Stimulated activated CD8-positive, alpha-beta memory T cell treated with anti-CD3 and anti-CD28 coated beads, Interleukin-12 subunit alpha, Interleukin-12 subunit beta, amount 100 ng/mL, for 24 hours (primary cell): ENCODE measurements around the gene AWAT2.

Experiments used
- DNase-seq: peaks from one replicate; pipeline ENCODE4 v3.0.0-alpha.2; 2020; ENCODE audit errors: extremely low read depth

The AWAT2 gene

DNA sequence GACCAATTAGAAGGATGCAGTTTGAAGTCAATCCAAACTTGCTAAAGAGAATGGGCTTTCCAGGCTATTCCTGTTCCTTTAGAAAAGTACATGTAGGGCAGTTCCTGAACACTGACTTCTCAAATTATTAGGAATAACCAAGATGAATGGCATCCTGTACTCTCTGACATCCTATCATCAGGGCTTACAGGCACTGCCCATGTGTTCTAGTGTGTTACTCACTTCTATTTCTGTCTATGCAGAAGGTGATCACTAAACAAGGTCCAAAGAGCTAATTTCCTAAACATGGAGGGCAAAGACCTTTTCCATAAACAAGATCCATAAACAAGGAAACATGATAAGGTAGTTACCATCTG, 53.6 kb downstream of the AWAT2 start:
- no peak for DNase-seq

DNA sequence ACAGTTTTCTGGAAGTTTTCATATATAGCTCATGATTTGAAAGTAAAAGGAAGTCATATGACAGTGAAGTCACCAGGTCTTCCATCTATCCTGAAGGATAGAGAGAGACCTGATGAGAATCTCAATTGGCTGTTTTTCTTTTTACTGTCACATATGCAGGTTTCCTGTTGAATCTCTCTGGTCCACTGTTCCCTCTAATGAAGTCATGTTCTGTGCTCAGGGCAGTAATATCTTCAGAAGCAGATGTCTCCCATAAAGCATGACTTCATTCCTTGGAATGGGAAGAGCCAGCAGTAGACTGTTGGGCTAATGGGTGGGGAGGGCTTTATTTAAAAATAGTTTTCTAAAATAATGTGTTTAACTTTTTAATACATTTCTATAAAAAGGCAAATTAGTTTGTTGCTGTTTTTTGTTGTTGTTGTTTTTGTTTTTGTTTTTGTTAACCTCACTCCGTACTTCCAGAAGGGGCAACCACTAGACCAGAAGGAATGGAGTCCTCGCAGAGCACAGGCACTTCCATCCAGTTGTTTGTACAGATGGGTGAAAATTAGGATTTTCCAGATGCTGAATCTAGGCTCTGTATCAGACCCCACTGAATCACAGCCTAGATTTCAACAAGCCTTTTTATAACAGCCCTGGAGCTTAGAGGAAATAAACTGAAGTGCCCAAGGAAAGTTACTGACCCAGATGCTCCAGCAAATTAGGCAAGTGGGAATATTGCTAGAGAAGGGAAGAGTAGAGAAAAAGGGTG, 54.2 kb downstream of the AWAT2 start:
- DNase-seq: no peak

DNA sequence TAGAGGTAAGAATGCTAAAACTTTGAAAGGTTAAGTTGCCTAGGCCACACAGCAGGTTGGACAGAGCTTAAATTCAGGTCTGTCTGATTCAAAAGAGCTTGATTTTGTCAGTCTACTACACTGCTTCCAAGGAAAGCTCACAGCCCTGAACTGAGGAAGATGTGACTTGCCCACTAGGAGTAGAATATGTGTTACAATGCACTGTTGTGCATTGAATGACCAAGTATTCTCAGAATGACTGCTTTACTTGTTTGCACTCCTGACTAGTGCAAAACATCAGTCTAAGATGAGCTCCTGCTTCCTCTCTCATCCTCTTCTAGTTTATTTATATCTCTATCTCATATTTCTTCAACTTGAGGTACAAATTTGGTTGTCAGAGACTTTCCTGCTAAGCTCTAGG, 56.2 kb downstream of the AWAT2 start:
- no peak for DNase-seq

DNA sequence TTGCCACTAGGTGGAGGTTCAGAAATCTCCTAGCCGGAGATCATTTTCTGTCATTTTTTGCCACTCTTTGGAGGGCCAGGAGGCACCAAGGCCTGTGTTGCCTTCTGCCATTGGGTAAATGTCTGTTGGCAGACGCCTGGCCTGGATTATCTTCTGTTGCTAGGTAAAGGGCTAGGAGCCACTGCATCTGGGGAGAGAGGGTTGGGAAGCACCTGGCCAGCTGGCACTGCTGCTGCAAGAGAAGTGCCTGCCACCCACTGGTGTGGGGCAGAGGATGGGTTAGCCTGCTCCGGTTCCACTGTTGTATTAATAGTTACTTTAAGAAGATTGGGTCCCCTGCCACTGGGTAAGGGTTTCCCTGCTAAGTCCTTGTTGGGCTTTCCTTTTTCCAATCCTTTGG, 58.1 kb downstream of the AWAT2 start:
- DNase-seq: no peak
